GM15510 (cell line): ENCODE data around the gene VKORC1.

Source experiments
- POLR2A ChIP-seq: IDR thresholded peaks from 3 replicates; pipeline ENCODE4 v1.6.1; 2011; ENCODE audit warnings: borderline replicate concordance; ENCODE audit not compliant: insufficient read length; ENCODE audit errors: extremely low read depth

VKORC1 gene

GRCh38 chr16:31043352-31043751 is 51.2 kb downstream of the VKORC1 start:
- TF ChIP-seq POLR2A: no peak

GRCh38 chr16:31042866-31043265 is 51.7 kb downstream of the VKORC1 start:
- no peak for TF ChIP-seq POLR2A
